Fibroblast of skin of right quadriceps (primary cell): Measurements from ENCODE around the gene RPL36AL.
"Not testable (repeated sequence)": the region's sequence is repeated elsewhere in the genome, so short reads cannot be mapped to it uniquely, and the experiment has no call there.

Experiments used
- DNase-seq: peaks from one replicate; pipeline ENCODE4 v3.0.0-alpha.2; 2013

RPL36AL gene

GRCh38 chr14:49619273-49619672 lies 1.2 kb downstream of the RPL36AL start:
- not testable (repeated sequence) for DNase-seq

GRCh38 chr14:49617852-49618519 lies 2.4 kb downstream of the RPL36AL start:
- no peak for DNase-seq

- DNase-seq: no peak
Measured at GRCh38 chr14:49615776-49616175, 4.7 kb downstream of the RPL36AL start.

- DNase-seq: no peak
Measured at GRCh38 chr14:49614196-49614595, 6.2 kb downstream of the RPL36AL start.

- DNase-seq: no peak
Measured at GRCh38 chr14:49612671-49613070, 7.8 kb downstream of the RPL36AL start.

GRCh38 chr14:49612251-49612650 lies 8.2 kb downstream of the RPL36AL start:
- no peak for DNase-seq

GRCh38 chr14:49607583-49607982 lies 12.8 kb downstream of the RPL36AL start:
- DNase-seq: no peak

- peak; percentile 82 for DNase-seq
Measured at GRCh38 chr14:49598485-49599300, 21.7 kb downstream of the RPL36AL start, which contains the start of gene LRR1. Gene LRR1, plus strand, starts transcription at chr14:49598940. Its CDS starts 81 bp downstream, at chr14:49599021.

- no peak for DNase-seq
Measured at GRCh38 chr14:49598189-49598484, 22.3 kb downstream of the RPL36AL start.

- DNase-seq: no peak
Measured at GRCh38 chr14:49594347-49595091, 25.9 kb downstream of the RPL36AL start.

GRCh38 chr14:49593016-49593415 lies 27.4 kb downstream of the RPL36AL start:
- DNase-seq: peak; percentile 72

- no peak for DNase-seq
Measured at GRCh38 chr14:49589387-49589786, 31.0 kb downstream of the RPL36AL start.

GRCh38 chr14:49586673-49587460 lies 33.6 kb downstream of the RPL36AL start:
- peak; percentile 84 for DNase-seq

GRCh38 chr14:49585803-49586672 lies 34.4 kb downstream of the RPL36AL start, which contains the start of gene RPS29:
Gene RPS29, minus strand, starts transcription at chr14:49586380. Its CDS starts 34 bp downstream, at chr14:49586346.
- DNase-seq: peak; percentile 99

- DNase-seq: not testable (repeated sequence)
Measured at GRCh38 chr14:49584981-49585640, 35.3 kb downstream of the RPL36AL start.

- DNase-seq: no peak
Measured at GRCh38 chr14:49584058-49584457, 36.4 kb downstream of the RPL36AL start.

- DNase-seq: no peak
Measured at GRCh38 chr14:49583629-49584028, 36.8 kb downstream of the RPL36AL start.

GRCh38 chr14:49582113-49582977 lies 38.1 kb downstream of the RPL36AL start:
- DNase-seq: no peak

GRCh38 chr14:49581209-49582112 lies 39.0 kb downstream of the RPL36AL start:
- no peak for DNase-seq
